ENCODE results near the gene ZBTB7C. TPM values are rescaled to one million over a fixed set of nuclear protein-coding genes. Genes with fewer than 3 reads are reported as not detected.

Gene ZBTB7C
- total and polyA plus RNA-seq, 9 of the 15 experiments (the other 6 are each of a cell fraction or from before 2014, with no cell fraction given): not detected

- TF ChIP-seq MAFG (tag; conservative IDR thresholded peaks at IDR 0.05) (no peak), BCLAF1 (IDR thresholded peaks at IDR 0.05; ENCODE audit: borderline replicate concordance in 1 of 2, control insufficient read depth in 1 of 2, low read depth in 2 of 2, low read length in 1 of 2) (no peak), ZNF12 (CRISPR knock-in tag; IDR thresholded peaks at IDR 0.05) (no peak), PHB2 (IDR thresholded peaks at IDR 0.05; ENCODE audit: low read depth) (no peak), ADNP (tag; IDR thresholded peaks at IDR 0.05) (no peak), SRSF9 (IDR thresholded peaks at IDR 0.05; ENCODE audit: borderline replicate concordance, low read depth, low read length) (no peak)
- TF ChIP-seq, protein P1, sequence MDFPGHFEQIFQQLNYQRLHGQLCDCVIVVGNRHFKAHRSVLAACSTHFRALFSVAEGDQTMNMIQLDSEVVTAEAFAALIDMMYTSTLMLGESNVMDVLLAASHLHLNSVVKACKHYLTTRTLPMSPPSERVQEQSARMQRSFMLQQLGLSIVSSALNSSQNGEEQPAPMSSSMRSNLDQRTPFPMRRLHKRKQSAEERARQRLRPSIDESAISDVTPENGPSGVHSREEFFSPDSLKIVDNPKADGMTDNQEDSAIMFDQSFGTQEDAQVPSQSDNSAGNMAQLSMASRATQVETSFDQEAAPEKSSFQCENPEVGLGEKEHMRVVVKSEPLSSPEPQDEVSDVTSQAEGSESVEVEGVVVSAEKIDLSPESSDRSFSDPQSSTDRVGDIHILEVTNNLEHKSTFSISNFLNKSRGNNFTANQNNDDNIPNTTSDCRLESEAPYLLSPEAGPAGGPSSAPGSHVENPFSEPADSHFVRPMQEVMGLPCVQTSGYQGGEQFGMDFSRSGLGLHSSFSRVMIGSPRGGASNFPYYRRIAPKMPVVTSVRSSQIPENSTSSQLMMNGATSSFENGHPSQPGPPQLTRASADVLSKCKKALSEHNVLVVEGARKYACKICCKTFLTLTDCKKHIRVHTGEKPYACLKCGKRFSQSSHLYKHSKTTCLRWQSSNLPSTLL (IDR thresholded peaks at IDR 0.05): no peak
- TF ChIP-seq, protein P2, sequence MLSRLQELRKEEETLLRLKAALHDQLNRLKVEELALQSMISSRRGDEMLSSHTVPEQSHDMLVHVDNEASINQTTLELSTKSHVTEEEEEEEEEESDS (CRISPR knock-in tag; IDR thresholded peaks at IDR 0.05): no peak
These were observed 249.4 kb downstream of the ZBTB7C start (continued) for GRCh38 chr18:48159816-48160215.

Data from K562 (cell line).